Stimulated activated naive CD8-positive, alpha-beta T cell treated with anti-CD3 and anti-CD28 coated beads, Interleukin-15, Interleukin-2, amounts not matched to agents 100 ng/mL and 50 ng/mL, for 24 hours (primary cell): ENCODE results near the gene SPINK2.

Experiments used
- H3K27ac Mint-ChIP-seq: one replicate; pipeline ENCODE4 v1.8.0; 2021; ENCODE audit warnings: mild to moderate bottlenecking, mixed read lengths
- H3K27me3 Mint-ChIP-seq: one replicate; pipeline ENCODE4 v1.8.0; 2021; ENCODE audit warnings: mixed read lengths
- H3K36me3 Mint-ChIP-seq: one replicate; pipeline ENCODE4 v1.8.0; 2021; ENCODE audit warnings: low read depth, mixed read lengths
- H3K4me1 Mint-ChIP-seq: one replicate; pipeline ENCODE4 v1.8.0; 2021; ENCODE audit warnings: low read depth, mixed read lengths
- H3K4me3 Mint-ChIP-seq: one replicate; pipeline ENCODE4 v1.8.0; 2021; ENCODE audit warnings: mild to moderate bottlenecking, mixed read lengths
- H3K9me3 Mint-ChIP-seq: one replicate; pipeline ENCODE4 v1.8.0; 2021; ENCODE audit warnings: mixed read lengths

Gene SPINK2

DNA sequence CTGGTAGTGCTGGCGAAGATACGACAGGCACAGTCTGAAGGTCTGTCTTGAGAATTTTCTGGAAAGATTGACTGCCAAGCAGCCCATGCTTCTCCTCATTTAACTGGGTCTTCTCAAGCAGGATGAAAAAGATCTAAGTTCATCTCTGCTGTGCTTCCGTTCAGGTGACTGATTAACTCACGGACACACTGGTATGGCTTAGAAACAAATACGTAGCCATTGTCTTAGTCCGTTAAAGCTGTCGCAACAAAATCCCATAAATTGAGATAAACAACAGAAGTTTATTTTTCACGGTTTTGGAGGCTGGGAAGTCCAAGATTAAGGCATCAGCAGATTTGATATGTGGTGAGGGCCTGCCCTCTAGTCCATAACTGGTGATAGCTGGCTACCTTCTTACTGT lies 39.5 kb downstream of the SPINK2 start:
- Mint-ChIP-seq H3K27ac (no peak overlapping the region), H3K4me1 (no peaks in the 10 kb centered on the region), H3K4me3 (no peak overlapping the region), H3K36me3 (no peaks in the 10 kb centered on the region), H3K9me3 (no peaks in the 10 kb centered on the region), H3K27me3 (no peaks in the 10 kb centered on the region)

DNA sequence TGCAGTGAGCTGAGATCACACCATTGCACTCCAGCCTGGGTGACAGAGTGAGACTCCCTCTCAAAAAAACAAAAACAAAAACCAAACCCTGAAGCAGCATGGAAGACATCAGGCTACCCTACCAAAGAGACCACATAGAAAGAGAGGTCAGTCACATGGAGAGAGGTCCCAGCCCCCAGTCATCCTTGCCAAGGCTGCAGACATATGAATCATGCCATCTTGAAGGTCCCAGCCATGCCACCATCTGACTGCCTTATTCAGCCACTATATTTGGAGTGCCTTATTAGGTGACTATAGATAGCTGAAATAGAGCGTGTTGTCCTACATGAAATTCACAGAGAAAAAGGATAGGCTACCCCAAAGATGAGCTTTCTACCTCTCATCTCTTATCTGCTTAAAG lies 48.2 kb downstream of the SPINK2 start:
- H3K36me3 Mint-ChIP-seq: no peaks in the 10 kb centered on the region
- no peak overlapping the region for H3K4me3 Mint-ChIP-seq
- no peaks in the 10 kb centered on the region for H3K9me3 Mint-ChIP-seq
- peaks cover 7% of the 10 kb centered on the region for H3K4me1 Mint-ChIP-seq
- no peak overlapping the region for H3K27ac Mint-ChIP-seq
- no peaks in the 10 kb centered on the region for H3K27me3 Mint-ChIP-seq

DNA sequence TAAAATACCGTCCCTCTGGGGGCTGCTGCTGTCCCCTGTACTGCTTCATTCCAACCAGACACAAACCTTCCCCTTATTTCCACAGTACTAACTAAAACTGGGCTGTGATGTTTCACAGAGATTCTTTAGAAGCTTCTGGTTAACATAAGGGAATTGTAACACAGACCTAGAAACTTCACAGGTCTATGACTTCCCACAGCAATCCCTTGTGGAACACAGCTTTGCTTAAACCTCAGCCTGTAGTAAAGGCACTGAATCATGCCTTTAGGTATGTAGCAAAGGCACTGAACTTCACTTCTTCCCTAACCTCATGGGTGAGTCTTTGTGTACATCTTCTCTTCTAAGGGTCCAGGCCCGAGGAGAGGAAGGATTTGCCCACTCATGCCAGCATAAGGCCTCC lies 49.4 kb downstream of the SPINK2 start:
- Mint-ChIP-seq H3K4me3 (no peak overlapping the region), H3K27me3 (no peaks in the 10 kb centered on the region), H3K9me3 (no peaks in the 10 kb centered on the region), H3K27ac (no peak overlapping the region), H3K4me1 (peaks cover 10% of the 10 kb centered on the region), H3K36me3 (no peaks in the 10 kb centered on the region)

DNA sequence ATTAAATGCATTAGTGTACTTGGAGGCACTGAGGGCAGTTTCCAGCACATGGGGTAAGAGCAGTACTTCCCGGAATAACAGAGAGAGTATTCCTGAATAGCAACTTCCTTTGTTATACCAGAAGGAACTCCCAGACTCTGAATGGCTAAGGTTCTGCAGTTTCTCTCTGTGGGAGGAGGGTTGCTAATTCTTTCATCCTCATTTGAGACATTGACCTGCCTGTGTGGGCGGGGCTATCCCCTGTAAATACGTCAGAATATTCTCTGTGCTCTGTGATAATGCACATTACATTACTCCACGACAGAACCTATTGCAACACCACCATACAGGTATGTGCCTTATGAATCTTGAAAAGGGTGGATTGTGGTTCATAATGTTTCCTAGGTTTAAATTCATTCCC lies 52.7 kb downstream of the SPINK2 start:
- Mint-ChIP-seq H3K27me3 (no peaks in the 10 kb centered on the region), H3K36me3 (no peaks in the 10 kb centered on the region), H3K4me3 (no peak overlapping the region), H3K9me3 (no peaks in the 10 kb centered on the region), H3K4me1 (peaks cover 17% of the 10 kb centered on the region), H3K27ac (no peak overlapping the region)

DNA sequence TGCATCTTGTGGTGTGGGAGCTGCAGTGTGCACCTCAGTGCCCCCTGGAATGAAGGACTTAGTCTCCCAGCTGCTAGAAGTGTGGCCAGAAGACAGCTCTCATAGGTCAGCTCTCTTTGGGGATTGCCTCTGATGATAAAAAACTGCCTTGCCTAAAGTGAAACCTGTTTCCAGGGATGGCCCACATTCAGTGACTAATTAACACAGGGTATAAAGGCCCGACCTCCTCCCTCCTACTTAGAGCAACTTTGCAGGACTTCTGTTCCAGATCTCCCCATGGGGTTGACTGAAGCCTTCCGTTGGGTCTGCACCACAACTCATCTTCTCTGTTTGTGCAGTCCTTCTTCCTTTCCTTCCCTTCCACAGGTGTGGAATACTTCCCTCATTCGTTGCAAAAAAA lies 53.2 kb downstream of the SPINK2 start:
- Mint-ChIP-seq H3K36me3 (no peaks in the 10 kb centered on the region), H3K27me3 (no peaks in the 10 kb centered on the region), H3K4me1 (peaks cover 20% of the 10 kb centered on the region), H3K27ac (no peak overlapping the region), H3K4me3 (no peak overlapping the region), H3K9me3 (no peaks in the 10 kb centered on the region)

DNA sequence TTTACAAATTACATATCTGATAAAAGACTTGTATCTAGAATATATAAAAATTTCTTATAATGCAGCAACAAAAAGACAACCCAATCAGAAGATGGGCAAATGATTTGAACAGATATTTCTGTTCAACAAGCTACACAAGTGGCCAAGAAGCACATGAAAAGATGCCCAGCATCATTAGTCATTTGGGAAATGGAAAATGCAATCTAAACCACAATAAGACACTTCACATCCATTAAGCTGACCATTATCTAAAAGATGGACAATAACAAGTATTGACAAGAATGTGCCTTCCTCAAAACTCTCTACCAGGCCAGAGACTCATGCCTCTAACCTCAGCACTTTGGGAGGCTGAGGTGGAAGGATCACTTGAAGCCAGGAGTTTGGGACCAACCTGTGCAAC lies 53.9 kb downstream of the SPINK2 start:
- no peaks in the 10 kb centered on the region for H3K36me3 Mint-ChIP-seq
- no peaks in the 10 kb centered on the region for H3K27me3 Mint-ChIP-seq
- H3K4me3 Mint-ChIP-seq: no peak overlapping the region
- H3K27ac Mint-ChIP-seq: no peak overlapping the region
- peaks cover 27% of the 10 kb centered on the region for H3K4me1 Mint-ChIP-seq
- no peaks in the 10 kb centered on the region for H3K9me3 Mint-ChIP-seq

DNA sequence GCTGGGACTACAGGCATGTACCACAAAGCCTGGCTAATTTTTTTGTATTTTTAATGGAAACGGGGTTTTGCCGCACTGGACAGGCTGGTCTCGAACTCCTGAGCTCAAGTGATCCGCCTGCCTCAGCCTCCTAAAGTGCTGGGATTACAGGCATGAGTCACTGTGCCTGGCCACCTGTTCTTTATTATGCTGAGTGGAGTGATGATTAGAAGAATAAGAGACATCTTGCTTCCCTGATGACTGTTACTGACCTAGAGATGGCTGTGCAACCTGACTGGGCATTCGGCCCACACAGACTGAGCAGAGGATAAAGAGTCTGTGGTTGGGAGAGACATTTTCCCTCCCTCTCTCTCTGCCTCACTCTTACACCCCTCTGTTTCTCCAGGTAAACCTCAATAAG lies 56.7 kb downstream of the SPINK2 start:
- H3K4me1 Mint-ChIP-seq: peaks cover 41% of the 10 kb centered on the region
- no peak overlapping the region for H3K4me3 Mint-ChIP-seq

DNA sequence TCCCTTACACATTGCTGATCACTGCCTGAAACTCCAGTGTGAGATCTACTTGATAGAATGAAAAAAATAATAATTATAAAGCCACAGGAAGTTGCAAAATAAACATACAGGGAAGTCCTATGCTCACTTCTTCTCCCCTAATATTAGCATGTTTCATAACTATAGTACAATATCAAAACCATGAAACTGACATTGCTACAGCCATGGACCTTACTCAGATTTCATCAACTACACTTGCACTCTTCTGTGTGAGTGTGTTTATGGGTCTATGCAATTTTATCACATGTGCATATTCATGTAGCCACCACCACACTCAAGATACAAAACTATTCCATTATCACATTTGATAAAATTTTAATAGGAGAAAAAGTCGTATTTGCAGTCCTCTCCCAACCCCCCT lies 57.3 kb downstream of the SPINK2 start:
- H3K36me3 Mint-ChIP-seq: no peaks in the 10 kb centered on the region
- H3K9me3 Mint-ChIP-seq: no peaks in the 10 kb centered on the region
- H3K27ac Mint-ChIP-seq: no peak overlapping the region
- H3K4me3 Mint-ChIP-seq: no peak overlapping the region
- no peaks in the 10 kb centered on the region for H3K27me3 Mint-ChIP-seq
- H3K4me1 Mint-ChIP-seq: peaks cover 47% of the 10 kb centered on the region

More for the DNA sequence above, 56.7 kb downstream of the SPINK2 start:
- no peaks in the 10 kb centered on the region for H3K36me3 Mint-ChIP-seq
- no peaks in the 10 kb centered on the region for H3K27me3 Mint-ChIP-seq
- H3K27ac Mint-ChIP-seq: no peak overlapping the region
- H3K9me3 Mint-ChIP-seq: no peaks in the 10 kb centered on the region

DNA sequence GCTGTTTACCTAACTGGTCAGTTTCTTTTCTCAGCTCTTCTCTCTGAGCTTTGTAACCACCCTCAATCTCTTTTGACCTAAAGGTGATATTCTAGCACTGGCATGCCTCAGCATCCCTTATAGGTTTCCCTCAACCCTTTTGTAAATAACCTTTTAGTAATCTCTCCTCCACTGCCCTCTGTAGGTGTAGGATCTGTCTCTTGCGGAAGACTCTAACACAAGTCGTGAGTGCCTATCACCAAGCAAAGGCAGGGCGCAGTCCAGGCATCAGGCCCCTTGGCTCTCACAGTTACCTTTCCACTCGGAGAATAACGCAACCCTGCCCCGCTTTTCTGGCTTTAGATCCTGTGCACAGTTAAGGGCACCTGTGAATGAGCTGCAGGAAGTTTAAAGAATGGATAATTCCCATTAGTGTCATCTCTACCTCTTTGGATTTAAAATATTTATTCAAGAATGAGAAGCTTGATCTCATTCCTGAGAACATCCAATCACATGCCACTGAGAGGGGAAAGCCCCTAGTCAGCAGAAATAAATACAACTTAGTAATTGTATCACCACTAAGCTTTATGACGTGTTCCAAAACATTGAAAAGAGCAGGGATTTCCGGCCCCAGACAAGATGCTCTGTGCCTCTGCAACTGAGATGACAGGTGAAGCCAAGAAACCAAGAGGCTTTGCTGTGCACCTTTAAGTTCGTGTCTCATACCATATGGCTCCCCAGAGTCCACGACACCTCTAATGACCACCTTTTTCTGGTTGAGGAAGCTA lies 58.8 kb downstream of the SPINK2 start:
- Mint-ChIP-seq H3K27ac (no peak overlapping the region), H3K36me3 (no peaks in the 10 kb centered on the region), H3K4me3 (no peak overlapping the region), H3K9me3 (no peaks in the 10 kb centered on the region), H3K4me1 (peaks cover 52% of the 10 kb centered on the region), H3K27me3 (no peaks in the 10 kb centered on the region)

DNA sequence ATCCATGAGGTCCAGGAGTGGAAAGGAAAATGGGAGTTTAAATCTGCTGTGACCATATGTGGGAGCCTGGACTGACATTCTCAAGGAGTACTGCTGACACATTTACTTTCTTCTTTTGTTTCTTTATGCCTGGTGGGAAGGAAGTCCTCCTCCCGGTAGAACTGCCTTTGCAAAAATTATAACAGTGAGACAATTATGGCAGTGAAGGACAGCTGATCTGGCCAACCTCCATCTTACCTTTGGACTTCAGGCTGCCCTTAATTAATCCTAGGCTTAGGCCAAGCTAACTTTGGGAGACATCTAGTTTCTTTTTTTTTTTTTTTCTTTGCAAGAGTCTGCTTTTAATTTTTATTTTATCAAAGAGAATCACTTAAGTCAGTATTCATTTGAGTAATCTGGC lies 61.3 kb downstream of the SPINK2 start:
- no peak overlapping the region for H3K4me3 Mint-ChIP-seq
- H3K9me3 Mint-ChIP-seq: no peaks in the 10 kb centered on the region
- H3K36me3 Mint-ChIP-seq: no peaks in the 10 kb centered on the region
- peaks cover 74% of the 10 kb centered on the region for H3K4me1 Mint-ChIP-seq
- no peak overlapping the region for H3K27ac Mint-ChIP-seq
- H3K27me3 Mint-ChIP-seq: no peaks in the 10 kb centered on the region
